ENCODE measurements around the gene TRAF4.
"Not testable (repeated sequence)": the region's sequence is repeated elsewhere in the genome, so short reads cannot be mapped to it uniquely, and the experiment has no call there.

The TRAF4 gene

DNA sequence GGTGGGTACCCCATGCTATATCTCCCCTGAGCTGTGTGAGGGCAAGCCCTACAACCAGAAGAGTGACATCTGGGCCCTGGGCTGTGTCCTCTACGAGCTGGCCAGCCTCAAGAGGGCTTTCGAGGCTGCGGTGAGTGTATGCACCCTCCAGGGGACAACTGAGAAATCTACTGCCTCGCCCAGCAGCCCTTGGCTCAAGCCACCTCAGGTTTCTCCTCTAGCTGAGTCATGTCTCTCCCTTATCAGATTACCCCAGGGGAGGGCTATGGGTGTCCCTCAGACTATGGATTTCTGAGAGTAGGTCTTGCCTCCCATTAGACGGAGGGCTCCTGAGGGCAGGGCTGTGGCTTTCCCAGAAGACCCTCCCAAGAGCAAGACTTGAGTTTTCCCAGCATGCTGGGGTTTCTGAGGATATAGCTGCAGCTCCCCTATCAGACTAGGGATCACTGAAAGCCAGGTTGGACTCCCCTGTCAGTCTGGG is 8.5 kb upstream of the TRAF4 start:
- TF ChIP-seq, protein P1, sequence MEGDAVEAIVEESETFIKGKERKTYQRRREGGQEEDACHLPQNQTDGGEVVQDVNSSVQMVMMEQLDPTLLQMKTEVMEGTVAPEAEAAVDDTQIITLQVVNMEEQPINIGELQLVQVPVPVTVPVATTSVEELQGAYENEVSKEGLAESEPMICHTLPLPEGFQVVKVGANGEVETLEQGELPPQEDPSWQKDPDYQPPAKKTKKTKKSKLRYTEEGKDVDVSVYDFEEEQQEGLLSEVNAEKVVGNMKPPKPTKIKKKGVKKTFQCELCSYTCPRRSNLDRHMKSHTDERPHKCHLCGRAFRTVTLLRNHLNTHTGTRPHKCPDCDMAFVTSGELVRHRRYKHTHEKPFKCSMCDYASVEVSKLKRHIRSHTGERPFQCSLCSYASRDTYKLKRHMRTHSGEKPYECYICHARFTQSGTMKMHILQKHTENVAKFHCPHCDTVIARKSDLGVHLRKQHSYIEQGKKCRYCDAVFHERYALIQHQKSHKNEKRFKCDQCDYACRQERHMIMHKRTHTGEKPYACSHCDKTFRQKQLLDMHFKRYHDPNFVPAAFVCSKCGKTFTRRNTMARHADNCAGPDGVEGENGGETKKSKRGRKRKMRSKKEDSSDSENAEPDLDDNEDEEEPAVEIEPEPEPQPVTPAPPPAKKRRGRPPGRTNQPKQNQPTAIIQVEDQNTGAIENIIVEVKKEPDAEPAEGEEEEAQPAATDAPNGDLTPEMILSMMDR (IDR thresholded peaks at IDR 0.05; ENCODE audit: control insufficient read depth, extremely low read depth, insufficient read depth), result no peak
- DNase-seq (ENCODE audit: low read depth), result no peak
- H3K4me3 ChIP-seq (ENCODE audit: low read depth, low read length), result no peak overlapping the region

DNA sequence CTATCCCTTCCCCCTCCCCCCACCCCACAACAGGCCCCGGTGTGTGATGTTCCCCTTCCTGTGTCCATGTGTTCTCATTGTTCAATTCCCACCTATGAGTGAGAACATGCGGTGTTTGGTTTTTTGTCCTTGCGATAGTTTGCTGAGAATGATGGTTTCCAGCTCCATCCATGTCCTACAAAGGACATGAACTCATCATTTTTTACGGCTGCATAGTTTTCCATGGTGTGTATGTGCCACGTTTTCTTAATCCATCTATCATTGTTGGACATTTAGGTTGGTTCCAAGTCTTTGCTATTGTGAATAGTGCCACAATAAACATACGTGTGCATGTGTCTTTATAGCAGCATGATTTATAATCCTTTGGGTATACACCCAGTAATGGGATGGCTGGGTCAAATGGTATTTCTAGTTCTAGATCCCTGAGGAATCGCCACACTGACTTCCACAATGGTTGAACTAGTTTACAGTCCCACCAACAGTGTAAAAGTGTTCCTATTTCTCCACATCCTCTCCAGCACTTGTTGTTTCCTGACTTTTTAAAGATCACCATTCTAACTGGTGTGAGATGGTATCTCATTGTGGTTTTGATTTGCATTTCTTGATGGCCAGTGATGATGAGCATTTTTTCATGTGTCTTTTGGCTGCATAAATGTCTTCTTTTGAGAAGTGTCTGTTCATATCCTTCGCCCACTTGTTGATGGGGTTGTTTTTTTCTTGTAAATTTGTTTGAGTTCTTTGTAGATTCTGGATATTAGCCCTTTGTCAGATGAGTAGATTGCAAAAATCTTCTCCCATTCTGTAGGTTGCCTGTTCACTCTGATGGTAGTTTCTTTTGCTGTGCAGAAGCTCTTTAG is 7.7 kb upstream of the TRAF4 start:
- DNase-seq (ENCODE audit: low read depth); H3K4me3 ChIP-seq (ENCODE audit: low read depth, low read length): not testable (repeated sequence)

DNA sequence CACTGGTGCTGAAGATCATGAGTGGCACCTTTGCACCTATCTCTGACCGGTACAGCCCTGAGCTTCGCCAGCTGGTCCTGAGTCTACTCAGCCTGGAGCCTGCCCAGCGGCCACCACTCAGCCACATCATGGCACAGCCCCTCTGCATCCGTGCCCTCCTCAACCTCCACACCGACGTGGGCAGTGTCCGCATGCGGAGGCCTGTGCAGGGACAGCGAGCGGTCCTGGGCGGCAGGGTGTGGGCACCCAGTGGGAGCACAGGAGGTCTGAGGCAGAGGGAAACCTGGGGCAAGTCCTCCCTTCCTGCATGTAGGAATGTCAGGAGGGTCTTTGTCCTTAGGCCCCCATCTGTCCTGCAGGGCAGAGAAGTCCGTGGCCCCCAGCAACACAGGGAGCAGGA is 6.5 kb upstream of the TRAF4 start:
- TF ChIP-seq, protein P1 (IDR thresholded peaks at IDR 0.05; ENCODE audit: control insufficient read depth, extremely low read depth, insufficient read depth), result no peak

DNA sequence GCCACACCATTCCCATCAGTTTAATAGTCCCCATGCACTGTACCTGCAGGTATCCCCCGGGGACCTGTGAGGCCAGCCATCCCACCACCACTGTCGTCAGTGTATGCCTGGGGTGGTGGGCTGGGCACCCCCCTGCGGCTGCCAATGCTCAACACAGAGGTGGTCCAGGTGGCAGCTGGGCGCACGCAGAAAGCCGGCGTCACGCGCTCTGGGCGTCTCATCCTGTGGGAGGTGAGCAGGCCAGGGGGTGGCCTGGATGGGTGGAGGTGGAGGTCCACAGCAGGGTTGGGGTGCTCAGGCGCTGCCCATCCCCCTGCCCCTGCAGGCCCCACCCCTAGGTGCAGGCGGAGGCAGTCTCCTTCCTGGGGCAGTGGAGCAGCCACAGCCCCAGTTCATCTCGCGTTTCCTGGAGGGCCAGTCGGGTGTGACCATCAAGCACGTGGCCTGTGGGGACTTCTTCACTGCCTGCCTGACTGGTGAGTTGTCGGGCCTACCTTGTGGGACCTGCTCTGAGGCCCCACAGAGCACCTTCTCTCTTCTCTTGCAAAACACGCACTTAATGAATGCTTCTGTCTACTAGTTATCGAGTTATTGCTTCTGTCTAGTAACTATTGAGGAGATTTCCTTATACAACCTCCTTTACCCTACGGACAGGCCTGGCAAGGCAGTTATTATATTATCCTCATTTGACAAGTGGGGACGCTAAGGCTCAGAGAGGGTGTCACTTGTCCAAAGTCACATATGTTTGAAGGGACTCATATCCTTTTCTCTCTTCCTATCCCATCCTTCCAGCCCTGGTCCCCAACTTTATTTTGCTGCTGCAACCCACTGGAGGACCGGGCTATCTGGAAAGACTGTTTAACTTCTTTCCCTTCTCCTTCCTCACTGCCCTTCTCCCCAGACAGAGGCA is 5.8 kb upstream of the TRAF4 start:
- H3K4me3 ChIP-seq (ENCODE audit: low read depth, low read length), result no peak overlapping the region
- DNase-seq (ENCODE audit: low read depth), result no peak
- TF ChIP-seq, protein P1 (IDR thresholded peaks at IDR 0.05; ENCODE audit: control insufficient read depth, extremely low read depth, insufficient read depth), result no peak

More for the DNA sequence above, 6.5 kb upstream of the TRAF4 start:
- DNase-seq (ENCODE audit: low read depth), result no peak
- H3K4me3 ChIP-seq (ENCODE audit: low read depth, low read length), result no peak overlapping the region

DNA sequence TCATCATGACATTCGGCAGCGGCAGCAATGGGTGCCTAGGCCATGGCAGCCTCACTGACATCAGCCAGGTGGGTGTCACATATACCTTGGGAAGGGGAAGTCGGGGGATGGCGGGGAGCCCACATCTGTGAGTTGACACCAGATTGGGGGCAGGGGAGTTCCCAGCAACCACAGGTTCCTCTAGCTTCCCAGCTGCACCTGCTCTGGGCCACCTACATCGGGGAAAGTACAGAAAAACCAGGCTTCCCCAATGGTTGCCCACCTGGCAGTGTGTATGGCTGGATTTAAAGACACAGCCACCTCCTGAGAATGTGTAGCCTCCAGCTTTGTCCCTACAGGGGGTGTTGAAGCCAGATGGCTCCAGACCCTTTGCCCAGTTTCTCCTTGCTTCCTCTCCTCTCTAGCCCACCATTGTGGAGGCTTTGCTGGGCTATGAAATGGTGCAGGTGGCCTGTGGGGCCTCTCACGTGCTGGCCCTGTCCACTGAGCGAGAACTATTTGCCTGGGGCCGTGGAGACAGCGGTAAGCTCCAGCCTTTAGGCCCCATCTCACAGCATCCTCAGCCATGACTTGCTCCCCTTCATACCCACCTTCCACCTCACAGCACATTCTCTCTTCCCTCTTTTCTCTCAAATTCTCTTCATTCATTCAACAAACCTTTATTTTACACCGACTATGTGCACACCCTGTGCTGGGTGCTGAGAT is 5.0 kb upstream of the TRAF4 start:
- no peak for DNase-seq (ENCODE audit: low read depth)

DNA sequence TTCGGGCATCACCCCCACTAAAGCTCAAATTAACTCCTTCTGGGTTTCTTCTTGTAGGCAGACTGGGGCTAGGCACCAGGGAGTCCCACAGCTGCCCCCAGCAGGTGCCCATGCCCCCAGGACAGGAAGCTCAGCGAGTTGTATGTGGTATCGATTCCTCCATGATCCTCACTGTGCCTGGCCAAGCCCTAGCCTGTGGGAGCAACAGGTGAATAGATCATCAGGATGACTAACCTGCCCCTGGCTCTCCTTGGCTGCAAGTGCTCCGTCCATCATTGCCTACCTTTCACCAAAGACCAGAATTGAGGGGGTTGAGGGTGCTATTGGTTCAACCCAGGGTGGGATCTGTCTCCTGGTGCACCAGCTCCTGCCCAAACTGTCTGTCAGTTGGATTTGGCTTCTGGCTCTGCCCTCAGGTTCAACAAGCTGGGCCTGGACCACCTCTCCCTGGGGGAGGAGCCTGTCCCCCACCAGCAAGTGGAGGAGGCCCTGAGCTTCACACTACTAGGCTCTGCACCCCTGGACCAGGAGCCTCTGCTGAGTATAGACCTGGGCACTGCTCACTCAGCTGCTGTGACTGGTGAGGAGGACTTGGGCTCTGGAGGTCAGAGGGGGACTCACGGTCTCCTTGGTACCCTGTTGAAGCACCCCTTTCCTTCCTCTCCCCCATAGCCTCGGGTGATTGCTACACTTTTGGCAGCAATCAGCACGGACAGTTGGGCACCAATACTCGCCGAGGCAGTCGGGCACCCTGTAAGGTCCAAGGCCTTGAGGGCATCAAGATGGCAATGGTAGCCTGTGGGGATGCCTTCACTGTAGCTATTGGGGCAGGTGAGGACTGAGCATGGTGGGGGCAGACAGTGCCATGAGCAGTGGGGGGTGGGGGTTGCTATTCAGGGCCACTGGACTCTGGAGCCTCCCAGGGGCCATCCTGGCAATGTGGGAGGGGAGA is 3.1 kb upstream of the TRAF4 start:
- TF ChIP-seq, protein P1 (IDR thresholded peaks at IDR 0.05; ENCODE audit: control insufficient read depth, extremely low read depth, insufficient read depth), result no peak

More for the DNA sequence above, 5.0 kb upstream of the TRAF4 start:
- no peak overlapping the region for H3K4me3 ChIP-seq (ENCODE audit: low read depth, low read length)
- TF ChIP-seq, protein P1 (IDR thresholded peaks at IDR 0.05; ENCODE audit: control insufficient read depth, extremely low read depth, insufficient read depth), result no peak

More for the DNA sequence above, 3.1 kb upstream of the TRAF4 start:
- no peak for DNase-seq (ENCODE audit: low read depth)
- no peak overlapping the region for H3K4me3 ChIP-seq (ENCODE audit: low read depth, low read length)
